ENCODE data around the gene GRAMD1A. TPM values are rescaled to one million over a fixed set of nuclear protein-coding genes. Genes with fewer than 3 reads are reported as not detected.

The GRAMD1A gene
- total RNA-seq, 1 experiment from 2014 or later: 125 TPM

DNA sequence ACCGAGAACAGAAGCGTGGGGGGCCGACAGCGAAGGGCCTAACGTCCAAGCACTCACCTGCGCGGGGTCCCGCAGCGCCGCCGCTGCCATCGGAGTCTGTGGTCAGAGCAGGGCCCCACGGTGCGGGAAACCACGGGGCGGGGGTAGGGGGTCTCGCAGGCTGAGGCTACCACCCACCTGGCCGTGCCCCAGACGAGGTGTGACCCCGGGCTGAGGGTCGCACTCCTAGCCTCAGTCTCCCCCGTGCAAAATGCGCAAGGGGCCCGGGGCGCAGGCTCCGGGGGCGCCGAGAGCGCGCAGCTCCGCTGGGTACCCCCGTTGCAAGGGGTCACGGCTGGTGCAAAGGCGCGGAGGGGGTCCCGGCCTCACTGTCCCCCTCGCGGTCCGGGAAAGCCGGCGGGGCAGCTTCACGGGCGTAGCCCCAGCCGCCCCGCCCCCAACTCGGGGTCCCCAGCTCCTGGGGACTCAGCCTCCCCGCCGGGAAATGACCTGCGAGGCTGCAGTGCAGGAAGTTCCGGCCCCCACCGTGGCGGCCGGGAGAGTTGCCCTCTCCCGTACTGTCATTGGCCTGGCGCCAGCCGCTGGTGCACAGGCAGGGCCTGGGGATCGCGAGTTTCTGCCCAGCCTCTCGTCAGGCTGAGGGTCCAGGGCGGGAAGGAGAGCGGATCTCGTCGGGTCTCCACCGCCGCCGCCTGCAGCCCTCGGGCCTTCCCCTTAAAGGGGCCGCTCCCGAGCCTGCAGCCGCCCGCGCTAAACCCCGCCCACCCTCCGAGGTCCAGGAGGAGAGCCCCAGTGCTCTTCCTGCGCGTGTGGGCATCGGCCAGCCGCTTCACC lies 36.3 kb upstream of the GRAMD1A start, which contains the start of gene ZNF792:
ZNF792 (minus strand) TSS at position 657 of the 834 bp plus-strand sequence; CDS start at position 90, 567 bp downstream.
- Histone ChIP-seq H3K79me1 (ENCODE audit: insufficient read depth, low read depth, low read length, poor library complexity, severe bottlenecking) (no peaks in the 10 kb centered on the region), H3K9ac (ENCODE audit: extremely low read depth, insufficient read length, low read length) (peak within 1 kb of the TSS; percentile 42), H4K91ac (ENCODE audit: insufficient read length, low read depth, low read length) (no peak within 1 kb of the TSS), H3K9me3 (ENCODE audit: control insufficient read depth, low read depth, low read length) (peaks cover 23% of the 10 kb centered on the region), H2BK20ac (ENCODE audit: low read depth, low read length, poor library complexity, severe bottlenecking) (no peak within 1 kb of the TSS), H2BK12ac (ENCODE audit: insufficient read length, low read depth, low read length) (no peak within 1 kb of the TSS), H3K4me1 (ENCODE audit: insufficient read depth, low read length) (peaks cover 6% of the 10 kb centered on the region; the same call in 1 of the 2 replicates), H3T11ph (ENCODE audit: low read length) (no peak within 1 kb of the TSS), H3K23me2 (ENCODE audit: insufficient read length, low read depth, low read length, poor library complexity, severe bottlenecking) (peaks cover 6% of the 10 kb centered on the region), H2BK15ac (ENCODE audit: low read depth, low read length) (no peak within 1 kb of the TSS; the same call in 1 of the 2 replicates), H3K23ac (ENCODE audit: insufficient read length, low read depth, low read length) (no peak within 1 kb of the TSS), H3K79me2 (ENCODE audit: insufficient read depth, low read length) (peaks cover 2% of the 10 kb centered on the region; the same call in 1 of the 2 replicates), H2BK120ac (ENCODE audit: low read depth, low read length, poor library complexity, severe bottlenecking) (no peak within 1 kb of the TSS), H2BK5ac (ENCODE audit: insufficient read length, low read length) (no peak within 1 kb of the TSS), H4K5ac (ENCODE audit: insufficient read length, low read depth, low read length) (no peak within 1 kb of the TSS), H2AFZ (ENCODE audit: low read length) (no peak within 1 kb of the TSS), H3K4me2 (ENCODE audit: insufficient read depth, insufficient read length, low read length) (peak within 1 kb of the TSS; percentile 84), H3K4ac (ENCODE audit: low read depth, low read length) (no peak within 1 kb of the TSS), H3K14ac (ENCODE audit: insufficient read depth, low read length) (no peak within 1 kb of the TSS; the same call in 1 of the 2 replicates), H4K20me1 (ENCODE audit: control insufficient read depth, insufficient read depth, insufficient read length) (no peaks in the 10 kb centered on the region), H3K27me3 (ENCODE audit: insufficient read depth, low read length) (no peaks in the 10 kb centered on the region), H2AK5ac (ENCODE audit: insufficient read length, low read length) (no peak within 1 kb of the TSS), H3K56ac (ENCODE audit: insufficient read length, low read depth, low read length) (no peak within 1 kb of the TSS), H3K18ac (ENCODE audit: insufficient read length, low read depth, low read length) (no peak within 1 kb of the TSS), H4K8ac (replicated peaks; ENCODE audit: insufficient read length, low read depth, low read length) (no peak within 1 kb of the TSS), H3K27ac (ENCODE audit: insufficient read length, low read depth, low read length) (no peak within 1 kb of the TSS)
- peak within 1 kb of the TSS; percentile 82 to 90 for H3K4me3 Mint-ChIP-seq
- peaks cover 44 to 59% of the 10 kb centered on the region in 2 experiments for H3K9me3 Mint-ChIP-seq
- H3K27me3 Mint-ChIP-seq (ENCODE audit: low read depth): peaks cover 36% of the 10 kb centered on the region
- peak within 1 kb of the TSS in 1 of 3 experiments; percentile 19; a peak in 1 of 7 replicates for H3K27ac Mint-ChIP-seq
- H3K4me1 Mint-ChIP-seq: peaks cover 19 to 31% of the 10 kb centered on the region in 2 experiments
- TF ChIP-seq, protein P1, sequence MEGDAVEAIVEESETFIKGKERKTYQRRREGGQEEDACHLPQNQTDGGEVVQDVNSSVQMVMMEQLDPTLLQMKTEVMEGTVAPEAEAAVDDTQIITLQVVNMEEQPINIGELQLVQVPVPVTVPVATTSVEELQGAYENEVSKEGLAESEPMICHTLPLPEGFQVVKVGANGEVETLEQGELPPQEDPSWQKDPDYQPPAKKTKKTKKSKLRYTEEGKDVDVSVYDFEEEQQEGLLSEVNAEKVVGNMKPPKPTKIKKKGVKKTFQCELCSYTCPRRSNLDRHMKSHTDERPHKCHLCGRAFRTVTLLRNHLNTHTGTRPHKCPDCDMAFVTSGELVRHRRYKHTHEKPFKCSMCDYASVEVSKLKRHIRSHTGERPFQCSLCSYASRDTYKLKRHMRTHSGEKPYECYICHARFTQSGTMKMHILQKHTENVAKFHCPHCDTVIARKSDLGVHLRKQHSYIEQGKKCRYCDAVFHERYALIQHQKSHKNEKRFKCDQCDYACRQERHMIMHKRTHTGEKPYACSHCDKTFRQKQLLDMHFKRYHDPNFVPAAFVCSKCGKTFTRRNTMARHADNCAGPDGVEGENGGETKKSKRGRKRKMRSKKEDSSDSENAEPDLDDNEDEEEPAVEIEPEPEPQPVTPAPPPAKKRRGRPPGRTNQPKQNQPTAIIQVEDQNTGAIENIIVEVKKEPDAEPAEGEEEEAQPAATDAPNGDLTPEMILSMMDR (conservative IDR thresholded peaks at IDR 0.05): no peak
- WGBS (ENCODE audit: extremely low coverage, insufficient read length, low lambda C conversion rate): no CpG with 5 or more reads among the region's 78 CpGs
- DNase-seq: peak; percentile 82
- peaks cover 36 to 46% (median 39%) of the 10 kb centered on the region in 3 experiments for H3K36me3 Mint-ChIP-seq (ENCODE audit: insufficient read depth in 1 of 3, low read depth in 3 of 3)
